ENCODE results near the gene AKAP6. TPM values are rescaled to one million over a fixed set of nuclear protein-coding genes. Genes with fewer than 3 reads are reported as not detected.
A peak's percentile ranks its signal among the peaks of the same experiment; 100 is the strongest.

Gene AKAP6
- total RNA-seq, 1 experiment from 2014 or later: 1.1 TPM

GRCh38 chr14:32399920-32400319 is 70.8 kb downstream of the AKAP6 start:
- H4K8ac ChIP-seq (replicated peaks; ENCODE audit: insufficient read length, low read depth, low read length): no peak overlapping the region
- no peak overlapping the region for H4K91ac ChIP-seq (ENCODE audit: insufficient read length, low read depth, low read length)
- no peaks in the 10 kb centered on the region for H3K9me3 ChIP-seq (ENCODE audit: control insufficient read depth, low read depth, low read length)
- no peaks in the 10 kb centered on the region for H3K27me3 ChIP-seq (ENCODE audit: insufficient read depth, low read length)
- H3K9me3 Mint-ChIP-seq: no peaks in the 10 kb centered on the region
- no peak overlapping the region for H2AFZ ChIP-seq (ENCODE audit: low read length)
- no peak overlapping the region for H2AK5ac ChIP-seq (ENCODE audit: insufficient read length, low read length)
- H2BK5ac ChIP-seq (ENCODE audit: insufficient read length, low read length): no peak overlapping the region
- no peak overlapping the region for H2BK120ac ChIP-seq (ENCODE audit: low read depth, low read length, poor library complexity, severe bottlenecking)
- no peak overlapping the region for H3K9ac ChIP-seq (ENCODE audit: extremely low read depth, insufficient read length, low read length)
- H2BK15ac ChIP-seq (ENCODE audit: low read depth, low read length): no peak overlapping the region
- H4K20me1 ChIP-seq (ENCODE audit: control insufficient read depth, insufficient read depth, insufficient read length): no peaks in the 10 kb centered on the region
- H3K23ac ChIP-seq (ENCODE audit: insufficient read length, low read depth, low read length): no peak overlapping the region
- no peak overlapping the region for H3K4ac ChIP-seq (ENCODE audit: low read depth, low read length)
- H3K79me1 ChIP-seq (ENCODE audit: insufficient read depth, low read depth, low read length, poor library complexity, severe bottlenecking): no peaks in the 10 kb centered on the region
- peaks cover 20 to 30% of the 10 kb centered on the region in 2 experiments for H3K4me1 Mint-ChIP-seq
- TF ChIP-seq, protein P1, sequence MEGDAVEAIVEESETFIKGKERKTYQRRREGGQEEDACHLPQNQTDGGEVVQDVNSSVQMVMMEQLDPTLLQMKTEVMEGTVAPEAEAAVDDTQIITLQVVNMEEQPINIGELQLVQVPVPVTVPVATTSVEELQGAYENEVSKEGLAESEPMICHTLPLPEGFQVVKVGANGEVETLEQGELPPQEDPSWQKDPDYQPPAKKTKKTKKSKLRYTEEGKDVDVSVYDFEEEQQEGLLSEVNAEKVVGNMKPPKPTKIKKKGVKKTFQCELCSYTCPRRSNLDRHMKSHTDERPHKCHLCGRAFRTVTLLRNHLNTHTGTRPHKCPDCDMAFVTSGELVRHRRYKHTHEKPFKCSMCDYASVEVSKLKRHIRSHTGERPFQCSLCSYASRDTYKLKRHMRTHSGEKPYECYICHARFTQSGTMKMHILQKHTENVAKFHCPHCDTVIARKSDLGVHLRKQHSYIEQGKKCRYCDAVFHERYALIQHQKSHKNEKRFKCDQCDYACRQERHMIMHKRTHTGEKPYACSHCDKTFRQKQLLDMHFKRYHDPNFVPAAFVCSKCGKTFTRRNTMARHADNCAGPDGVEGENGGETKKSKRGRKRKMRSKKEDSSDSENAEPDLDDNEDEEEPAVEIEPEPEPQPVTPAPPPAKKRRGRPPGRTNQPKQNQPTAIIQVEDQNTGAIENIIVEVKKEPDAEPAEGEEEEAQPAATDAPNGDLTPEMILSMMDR (conservative IDR thresholded peaks at IDR 0.05): no peak
- no peak overlapping the region for H3K14ac ChIP-seq (ENCODE audit: insufficient read depth, low read length)
- H3T11ph ChIP-seq (ENCODE audit: low read length): no peak overlapping the region
- H3K18ac ChIP-seq (ENCODE audit: insufficient read length, low read depth, low read length): no peak overlapping the region
- H2BK12ac ChIP-seq (ENCODE audit: insufficient read length, low read depth, low read length): no peak overlapping the region
- H3K27ac Mint-ChIP-seq: peak overlapping the region in 1 of 3 experiments; percentile 15; a peak in 1 of 7 replicates
- WGBS (ENCODE audit: extremely low coverage, insufficient read length, low lambda C conversion rate): no CpG with 5 or more reads among the region's 1 CpG
- DNase-seq: no peak
- H3K79me2 ChIP-seq (ENCODE audit: insufficient read depth, low read length): no peaks in the 10 kb centered on the region
- no peak overlapping the region for H3K56ac ChIP-seq (ENCODE audit: insufficient read length, low read depth, low read length)
- no peaks in the 10 kb centered on the region for H3K27me3 Mint-ChIP-seq (ENCODE audit: low read depth)
- no peaks in the 10 kb centered on the region for H3K36me3 Mint-ChIP-seq (ENCODE audit: insufficient read depth in 1 of 3, low read depth in 3 of 3)
- H3K23me2 ChIP-seq (ENCODE audit: insufficient read length, low read depth, low read length, poor library complexity, severe bottlenecking): no peaks in the 10 kb centered on the region
- no peak overlapping the region for H2BK20ac ChIP-seq (ENCODE audit: low read depth, low read length, poor library complexity, severe bottlenecking)
- no peak overlapping the region for H3K27ac ChIP-seq (ENCODE audit: insufficient read length, low read depth, low read length)
- H4K5ac ChIP-seq (ENCODE audit: insufficient read length, low read depth, low read length): no peak overlapping the region
- H3K4me1 ChIP-seq (ENCODE audit: insufficient read depth, low read length): peaks cover 6% of the 10 kb centered on the region; the same call in 1 of the 2 replicates
- no peak overlapping the region for H3K4me3 Mint-ChIP-seq
- H3K4me2 ChIP-seq (ENCODE audit: insufficient read depth, insufficient read length, low read length): no peak overlapping the region

Measured in H9 (cell line).